Cardiac fibroblast (primary cell): Measurements from ENCODE around the gene GRM7.

Source experiments
- DNase-seq, 2 donors: peaks; one replicate each; pipeline versions ENCODE4 v3.0.0 to v3.0.0-alpha.2; 2010; ENCODE audit warnings: low read depth in 2 of 2
- H3K4me3 ChIP-seq, 2 donors: replicated peaks in 1 of 2; 1 replicate in 1 of 2; 2 replicates in 1 of 2; pipeline ENCODE4 v1.5.1; 2011; ENCODE audit warnings: low read depth in 2 of 2, low read length in 2 of 2, mild to moderate bottlenecking in 2 of 2, moderate library complexity in 1 of 2
- TF ChIP-seq, protein P1 (sequence below): IDR thresholded peaks from one replicate; pipeline ENCODE4 v1.5.1; 2011; ENCODE audit warnings: low read depth, mild to moderate bottlenecking, low read length, inconsistent platforms

Gene GRM7

DNA sequence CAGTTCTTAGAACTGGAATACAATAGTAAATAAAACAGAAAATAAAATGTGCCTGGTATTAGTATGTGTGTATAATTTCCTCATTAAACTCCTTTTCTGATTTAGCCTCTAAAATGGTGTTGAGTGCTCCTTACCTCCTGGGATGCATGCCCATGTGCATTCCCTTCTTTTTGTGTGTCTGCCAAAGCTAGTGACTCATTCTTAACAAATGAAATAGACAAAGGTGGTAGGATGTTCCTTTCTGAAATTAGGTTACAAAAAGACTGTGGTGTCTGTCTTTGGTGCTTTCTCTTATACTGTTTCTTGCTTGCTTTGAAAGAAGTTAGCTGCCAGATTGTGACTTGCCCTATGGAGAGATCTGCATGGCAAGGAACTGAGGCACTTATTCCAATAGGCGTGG, 623.7 kb downstream of the GRM7 start:
- TF ChIP-seq, protein P1, sequence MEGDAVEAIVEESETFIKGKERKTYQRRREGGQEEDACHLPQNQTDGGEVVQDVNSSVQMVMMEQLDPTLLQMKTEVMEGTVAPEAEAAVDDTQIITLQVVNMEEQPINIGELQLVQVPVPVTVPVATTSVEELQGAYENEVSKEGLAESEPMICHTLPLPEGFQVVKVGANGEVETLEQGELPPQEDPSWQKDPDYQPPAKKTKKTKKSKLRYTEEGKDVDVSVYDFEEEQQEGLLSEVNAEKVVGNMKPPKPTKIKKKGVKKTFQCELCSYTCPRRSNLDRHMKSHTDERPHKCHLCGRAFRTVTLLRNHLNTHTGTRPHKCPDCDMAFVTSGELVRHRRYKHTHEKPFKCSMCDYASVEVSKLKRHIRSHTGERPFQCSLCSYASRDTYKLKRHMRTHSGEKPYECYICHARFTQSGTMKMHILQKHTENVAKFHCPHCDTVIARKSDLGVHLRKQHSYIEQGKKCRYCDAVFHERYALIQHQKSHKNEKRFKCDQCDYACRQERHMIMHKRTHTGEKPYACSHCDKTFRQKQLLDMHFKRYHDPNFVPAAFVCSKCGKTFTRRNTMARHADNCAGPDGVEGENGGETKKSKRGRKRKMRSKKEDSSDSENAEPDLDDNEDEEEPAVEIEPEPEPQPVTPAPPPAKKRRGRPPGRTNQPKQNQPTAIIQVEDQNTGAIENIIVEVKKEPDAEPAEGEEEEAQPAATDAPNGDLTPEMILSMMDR, result no peak
- no peak overlapping the region for H3K4me3 ChIP-seq
- peak; percentile 58 to 77 for DNase-seq

DNA sequence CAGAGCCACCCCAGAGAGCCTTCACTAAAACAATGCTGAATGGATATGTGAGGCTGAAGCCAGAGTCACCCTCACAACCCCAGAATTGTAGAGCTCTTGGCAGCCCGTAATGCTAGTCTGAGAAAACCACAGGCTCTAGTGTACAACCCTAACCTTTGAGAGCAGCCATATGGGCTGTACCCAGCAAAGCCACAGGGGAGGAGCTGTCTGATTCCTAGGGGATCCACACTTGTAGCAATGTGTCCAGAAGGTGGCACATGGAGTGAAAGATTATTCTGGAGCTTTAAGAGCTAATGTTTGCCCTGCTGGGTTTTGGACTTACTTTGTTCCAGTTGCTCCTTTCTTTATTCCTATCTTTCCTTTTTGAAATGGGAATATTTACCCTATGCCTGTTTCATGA, 626.8 kb downstream of the GRM7 start:
- H3K4me3 ChIP-seq, result no peak overlapping the region
- no peak for DNase-seq
- TF ChIP-seq, protein P1, result no peak

DNA sequence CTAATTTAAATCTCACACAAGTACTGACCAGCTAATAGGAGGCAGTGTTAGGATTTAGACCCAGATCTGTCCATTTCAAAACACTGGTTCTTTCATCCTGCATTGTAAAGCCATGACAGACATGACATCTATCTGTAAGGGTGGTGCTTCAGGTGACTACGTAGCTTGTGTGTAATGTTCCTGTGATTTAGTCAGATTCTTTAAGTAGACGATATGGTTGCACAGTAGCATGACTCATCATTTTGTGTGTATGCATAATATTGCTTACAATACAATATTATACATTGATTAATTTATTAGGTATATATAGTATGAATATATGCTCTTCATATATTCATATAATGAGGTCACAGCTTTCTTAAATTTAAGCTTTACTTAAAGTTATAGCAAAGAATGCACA, 628.5 kb downstream of the GRM7 start:
- TF ChIP-seq, protein P1, result no peak
- no peak overlapping the region for H3K4me3 ChIP-seq

DNA sequence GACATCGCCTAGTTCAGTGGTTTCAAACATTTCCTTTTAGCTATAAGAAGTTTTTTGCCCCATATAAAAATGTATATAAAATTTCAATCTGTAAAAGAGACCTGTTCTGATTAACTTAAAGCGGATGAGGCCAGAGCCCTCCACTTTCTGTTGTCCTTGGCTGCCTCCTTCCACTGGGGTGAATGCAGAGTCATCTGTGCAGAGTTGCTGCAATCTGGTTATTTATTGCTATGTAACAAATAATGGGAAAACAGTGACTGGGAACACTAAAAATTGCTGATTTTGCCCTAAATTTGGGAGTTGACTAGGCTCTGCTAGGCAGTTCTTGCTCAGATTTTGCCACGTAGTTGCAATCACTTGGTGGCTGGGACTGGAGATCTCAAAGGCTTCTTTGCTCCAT, 637.8 kb downstream of the GRM7 start:
- no peak overlapping the region for H3K4me3 ChIP-seq
- TF ChIP-seq, protein P1, result no peak
- no peak for DNase-seq

More for the DNA sequence above, 628.5 kb downstream of the GRM7 start:
- DNase-seq, result peak in 1 of 2 donors; percentile 28

DNA sequence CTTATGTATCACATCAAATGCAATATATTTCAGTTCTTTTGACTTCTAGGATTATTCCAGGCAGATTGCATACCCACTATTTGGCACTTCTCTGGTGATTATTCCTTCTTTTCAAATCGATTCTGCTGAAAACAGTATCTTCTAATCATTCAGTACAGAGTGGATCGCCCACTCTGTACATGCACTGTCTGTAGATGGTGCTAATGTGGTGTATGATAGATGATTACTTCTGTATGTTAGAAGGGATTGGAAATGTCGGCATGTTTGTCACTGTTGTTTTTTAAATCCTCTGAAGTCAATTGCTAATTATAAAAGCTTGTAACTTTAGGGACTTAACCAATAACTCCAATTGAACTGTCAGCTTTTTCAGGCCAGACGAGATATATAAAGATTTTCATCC, 642.5 kb downstream of the GRM7 start:
- TF ChIP-seq, protein P1, result no peak
- DNase-seq, result no peak
- H3K4me3 ChIP-seq, result no peak overlapping the region

DNA sequence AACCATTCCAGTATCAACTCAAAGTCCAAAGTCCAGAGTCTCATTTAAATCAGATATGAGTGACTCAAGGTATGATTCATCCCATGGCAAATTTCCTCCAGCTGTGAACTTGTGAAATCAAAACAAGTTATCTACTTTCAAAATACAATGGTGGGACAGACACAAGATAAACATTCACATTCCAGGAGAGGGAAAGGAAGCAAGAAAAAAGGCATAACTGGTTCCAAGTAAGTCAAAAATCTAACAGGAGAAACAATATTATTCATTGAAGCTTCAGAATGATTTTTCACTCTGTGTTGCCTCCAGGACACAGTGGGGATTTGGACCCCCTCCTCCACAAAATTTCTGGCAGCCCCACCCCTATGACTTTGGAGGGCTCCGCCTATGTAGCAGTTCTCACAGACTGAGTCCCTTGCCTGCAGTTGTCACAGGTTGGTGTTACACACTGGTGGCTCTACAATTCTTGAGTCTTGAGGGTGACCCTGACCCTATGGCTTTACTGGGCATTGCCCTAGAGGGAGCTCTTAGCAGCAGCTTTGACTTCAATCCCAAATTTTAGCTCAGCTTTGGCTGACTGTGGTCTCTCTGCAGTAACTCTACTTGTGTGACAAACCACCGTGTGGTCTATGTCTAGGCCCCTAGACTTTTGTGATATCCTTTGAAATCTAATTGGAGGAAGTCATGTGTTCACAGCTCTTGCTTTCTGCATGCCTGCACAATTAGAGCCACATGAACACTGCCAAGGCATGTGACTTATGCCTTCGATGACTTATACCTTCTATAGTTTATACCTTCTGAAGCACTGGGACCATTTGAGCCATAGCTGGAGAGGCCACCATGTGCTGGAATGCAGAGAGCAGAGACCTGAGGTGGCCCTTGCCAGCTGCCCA, 644.2 kb downstream of the GRM7 start:
- peak; percentile 95 to 96 for DNase-seq
- TF ChIP-seq, protein P1, result peak; percentile 17

More for the DNA sequence above, 644.2 kb downstream of the GRM7 start:
- H3K4me3 ChIP-seq, result no peak overlapping the region
